ENCODE data around the gene RAB18.
"Not testable (repeated sequence)": the region's sequence is repeated elsewhere in the genome, so short reads cannot be mapped to it uniquely, and the experiment has no call there.

RAB18 gene

GRCh38 chr10:27558612-27559020 is 54.5 kb downstream of the RAB18 start:
- peak; percentile 39 for FAIRE-seq

- FAIRE-seq, result no peak
Measured at GRCh38 chr10:27561334-27561733, 57.2 kb downstream of the RAB18 start.

GRCh38 chr10:27564398-27564797 is 60.3 kb downstream of the RAB18 start:
- FAIRE-seq, result no peak

- FAIRE-seq, result no peak
Measured at GRCh38 chr10:27564880-27565279, 60.8 kb downstream of the RAB18 start.

- FAIRE-seq, result no peak
Measured at GRCh38 chr10:27568196-27569175, 64.4 kb downstream of the RAB18 start.

GRCh38 chr10:27569946-27570345 is 65.8 kb downstream of the RAB18 start:
- no peak for FAIRE-seq

GRCh38 chr10:27577038-27577437 is 72.9 kb downstream of the RAB18 start:
- FAIRE-seq, result not testable (repeated sequence)

- no peak for FAIRE-seq
Measured at GRCh38 chr10:27578316-27578715, 74.2 kb downstream of the RAB18 start.

GRCh38 chr10:27581225-27581624 is 77.1 kb downstream of the RAB18 start:
- FAIRE-seq, result no peak

- no peak for FAIRE-seq
Measured at GRCh38 chr10:27584302-27584701, 80.2 kb downstream of the RAB18 start.

Data from G401.6 (cell line).